ENCODE data around the gene EYS. TPM values are rescaled to one million over a fixed set of nuclear protein-coding genes. Genes with fewer than 3 reads are reported as not detected.
"Not testable (repeated sequence)": the region's sequence is repeated elsewhere in the genome, so short reads cannot be mapped to it uniquely, and the experiment has no call there.

The EYS gene
- total RNA-seq, 1 experiment from 2014 or later: not detected

GRCh38 chr6:65501045-65501444 lies 206.0 kb downstream of the EYS start:
- no TSS peak for BruUV-seq (replicated peaks)
- no peak overlapping the region for H3K4me3 ChIP-seq (ENCODE audit: low read depth, low read length)
- no peaks in the 10 kb centered on the region for H3K4me1 ChIP-seq
- no peak for DNase-seq
- Mint-ChIP-seq H3K27ac (ENCODE audit: unreplicated experiment) (no peak overlapping the region), H3K27me3 (ENCODE audit: insufficient read depth, unreplicated experiment) (peaks cover 3% of the 10 kb centered on the region), H3K9me3 (ENCODE audit: unreplicated experiment) (no peaks in the 10 kb centered on the region), H3K4me1 (ENCODE audit: low read depth, unreplicated experiment) (no peaks in the 10 kb centered on the region), H3K4me3 (ENCODE audit: unreplicated experiment) (no peak overlapping the region), H3K36me3 (ENCODE audit: insufficient read depth, unreplicated experiment) (no peaks in the 10 kb centered on the region)
- H3K27me3 ChIP-seq (replicated peaks; ENCODE audit: control insufficient read depth, insufficient read depth, low read length): no peaks in the 10 kb centered on the region
- no peaks in the 10 kb centered on the region for H3K9me3 ChIP-seq
- intact Hi-C loops (cut with micrococcal nuclease; ENCODE audit: unreplicated experiment): no loop called here
- ChIA-PET CTCF (no interaction called here), POLR2A (no interaction called here)
- no peaks in the 10 kb centered on the region for H3K36me3 ChIP-seq (ENCODE audit: control insufficient read depth, insufficient read depth, low read length)
- no peak for TF ChIP-seq CTCF (IDR thresholded peaks at IDR 0.05; ENCODE audit: insufficient read depth in 1 of 2, low read depth in 1 of 2, low read length in 1 of 2, severe bottlenecking in 1 of 2, unreplicated experiment in 1 of 2)

- H3K4me1 ChIP-seq; H3K9me3 ChIP-seq; POLR2A ChIA-PET; H3K36me3 Mint-ChIP-seq (ENCODE audit: insufficient read depth, unreplicated experiment); H3K4me3 ChIP-seq (ENCODE audit: low read depth, low read length); H3K9me3 Mint-ChIP-seq (ENCODE audit: unreplicated experiment); H3K27ac Mint-ChIP-seq (ENCODE audit: unreplicated experiment); H3K36me3 ChIP-seq (ENCODE audit: control insufficient read depth, insufficient read depth, low read length); BruUV-seq (replicated peaks); H3K4me3 Mint-ChIP-seq (ENCODE audit: unreplicated experiment); H3K4me1 Mint-ChIP-seq (ENCODE audit: low read depth, unreplicated experiment); CTCF ChIA-PET; DNase-seq; intact Hi-C loops (cut with micrococcal nuclease; ENCODE audit: unreplicated experiment); H3K27me3 Mint-ChIP-seq (ENCODE audit: insufficient read depth, unreplicated experiment); H3K27me3 ChIP-seq (replicated peaks; ENCODE audit: control insufficient read depth, insufficient read depth, low read length): not testable (repeated sequence)
Measured at GRCh38 chr6:65483652-65484051, 223.4 kb downstream of the EYS start.

GRCh38 chr6:65469650-65470049 lies 237.4 kb downstream of the EYS start:
- no peak for TF ChIP-seq CTCF (IDR thresholded peaks at IDR 0.05; ENCODE audit: insufficient read depth in 1 of 2, low read depth in 1 of 2, low read length in 1 of 2, severe bottlenecking in 1 of 2, unreplicated experiment in 1 of 2)
- ChIA-PET CTCF (no interaction called here), POLR2A (no interaction called here)
- Histone ChIP-seq H3K27me3 (replicated peaks; ENCODE audit: control insufficient read depth, insufficient read depth, low read length) (no peaks in the 10 kb centered on the region), H3K4me1 (no peaks in the 10 kb centered on the region), H3K9me3 (no peaks in the 10 kb centered on the region), H3K4me3 (ENCODE audit: low read depth, low read length) (no peak overlapping the region), H3K36me3 (ENCODE audit: control insufficient read depth, insufficient read depth, low read length) (no peaks in the 10 kb centered on the region)
- Mint-ChIP-seq H3K36me3 (ENCODE audit: insufficient read depth, unreplicated experiment) (no peaks in the 10 kb centered on the region), H3K9me3 (ENCODE audit: unreplicated experiment) (no peaks in the 10 kb centered on the region), H3K27ac (ENCODE audit: unreplicated experiment) (no peak overlapping the region), H3K4me3 (ENCODE audit: unreplicated experiment) (no peak overlapping the region), H3K27me3 (ENCODE audit: insufficient read depth, unreplicated experiment) (no peaks in the 10 kb centered on the region), H3K4me1 (ENCODE audit: low read depth, unreplicated experiment) (no peaks in the 10 kb centered on the region)
- no peak for DNase-seq
- BruUV-seq (replicated peaks): no TSS peak
- intact Hi-C loops (cut with micrococcal nuclease; ENCODE audit: unreplicated experiment): no loop called here

GRCh38 chr6:65468307-65468706 lies 238.7 kb downstream of the EYS start:
- no peaks in the 10 kb centered on the region for H3K36me3 ChIP-seq (ENCODE audit: control insufficient read depth, insufficient read depth, low read length)
- no peaks in the 10 kb centered on the region for H3K36me3 Mint-ChIP-seq (ENCODE audit: insufficient read depth, unreplicated experiment)
- H3K4me3 Mint-ChIP-seq (ENCODE audit: unreplicated experiment): no peak overlapping the region
- H3K27me3 ChIP-seq (replicated peaks; ENCODE audit: control insufficient read depth, insufficient read depth, low read length): no peaks in the 10 kb centered on the region
- H3K9me3 ChIP-seq: no peaks in the 10 kb centered on the region
- TF ChIP-seq CTCF (IDR thresholded peaks at IDR 0.05; ENCODE audit: insufficient read depth in 1 of 2, low read depth in 1 of 2, low read length in 1 of 2, severe bottlenecking in 1 of 2, unreplicated experiment in 1 of 2): no peak
- intact Hi-C loops (cut with micrococcal nuclease; ENCODE audit: unreplicated experiment): no loop called here
- BruUV-seq (replicated peaks): no TSS peak
- ChIA-PET POLR2A (no interaction called here), CTCF (no interaction called here)
- no peak overlapping the region for H3K4me3 ChIP-seq (ENCODE audit: low read depth, low read length)
- no peaks in the 10 kb centered on the region for H3K9me3 Mint-ChIP-seq (ENCODE audit: unreplicated experiment)
- H3K27ac Mint-ChIP-seq (ENCODE audit: unreplicated experiment): no peak overlapping the region
- H3K4me1 Mint-ChIP-seq (ENCODE audit: low read depth, unreplicated experiment): no peaks in the 10 kb centered on the region
- no peaks in the 10 kb centered on the region for H3K27me3 Mint-ChIP-seq (ENCODE audit: insufficient read depth, unreplicated experiment)
- H3K4me1 ChIP-seq: no peaks in the 10 kb centered on the region
- no peak for DNase-seq

Measured in Caco-2 (cell line).